HepG2 (cell line): ENCODE data around the gene PEX14. TPM values are rescaled to one million over a fixed set of nuclear protein-coding genes. Genes with fewer than 3 reads are reported as not detected.

Source experiments
- ATAC-seq: fragments of 200-7000 bp; cut with Tn5 transposase; 3 replicates; pipeline ENCODE4 v1.9.1; 2020; ENCODE audit warnings: mild to moderate bottlenecking, moderate library complexity
- BruUV-seq: library from RNA; stranded (reverse); fragments of 400-500 nt; replicated peaks from 2 replicates; lab custom pipeline; 2021; lab: Mats Ljungman, UMichigan
- CTCF ChIA-PET: fragments of 300-600 bp; formaldehyde crosslinking; extraction: SDS; loops from one replicate; lab custom pipeline; 2021; ENCODE audit warnings: low total read pairs, inconsistent platforms, low intra/inter-chr PET ratio; lab: Yijun Ruan, JAX
- POLR2A ChIA-PET: fragments of 350-600 bp; sonication (Branson Sonifier 250); formaldehyde crosslinking; loops from one replicate; lab custom pipeline; 2020; ENCODE audit warnings: antibody characterized with exemption, inconsistent platforms; lab: Yijun Ruan, JAX
- DNase-seq: peaks from one replicate; pipeline ENCODE4 v3.0.0-alpha.2; 2015; ENCODE audit warnings: low spot score
- FAIRE-seq: peaks from 3 replicates; lab custom pipeline; 2011; peaks lifted over from hg19 to GRCh38; lab: Jason Lieb, UNC
- H2AFZ ChIP-seq: one replicate; pipeline ENCODE4 v1.6.1; 2011; ENCODE audit warnings: low read length, inconsistent platforms
- H3K27ac ChIP-seq: fragments of 300-600 bp; 3 replicates; pipeline ENCODE4 v1.8.0; 2011; ENCODE audit warnings: mixed run types, mild to moderate bottlenecking, mixed read lengths, low read length, inconsistent platforms; ENCODE audit not compliant: insufficient read depth; ENCODE audit errors: extremely low read length
- H3K27me3 ChIP-seq, 2 experiments: fragments of 200-600 bp in 1 of 2; 2 replicates in 1 of 2; 3 replicates in 1 of 2; pipeline versions ENCODE4 v1.6.0 to v1.8.0; 2011; ENCODE audit warnings: low read length in 2 of 2, mild to moderate bottlenecking in 2 of 2, moderate library complexity in 2 of 2, inconsistent platforms in 1 of 2; ENCODE audit not compliant: insufficient read depth in 2 of 2, control insufficient read depth in 1 of 2
- H3K36me3 ChIP-seq, 2 experiments: fragments of 200-600 bp in 1 of 2; replicated peaks in 1 of 2; 2 replicates in 1 of 2; 3 replicates in 1 of 2; pipeline versions ENCODE4 v1.5.1 to v1.8.0; 2011; ENCODE audit warnings: low read length in 2 of 2, inconsistent platforms in 1 of 2; ENCODE audit not compliant: insufficient read depth in 2 of 2, control insufficient read depth in 1 of 2
- H3K4me1 ChIP-seq: 2 replicates; pipeline ENCODE4 v1.5.1; 2012; ENCODE audit warnings: low read length, inconsistent platforms; ENCODE audit not compliant: insufficient read depth
- H3K4me2 ChIP-seq: 2 replicates; pipeline ENCODE4 v1.6.0; 2011; ENCODE audit warnings: low read depth, low read length, inconsistent platforms
- H3K4me3 ChIP-seq, 3 experiments: fragments of 200-600 bp in 1 of 3; sonication (generic), shearing (Covaris generic) in 1 of 3; replicated peaks in 1 of 3; 2 replicates each; pipeline ENCODE4 v1.5.1; 2011 to 2016; ENCODE audit warnings: low read length in 3 of 3, inconsistent platforms in 2 of 3, low read depth in 2 of 3, mild to moderate bottlenecking in 2 of 3, control low read depth in 1 of 3, mixed read lengths in 1 of 3; ENCODE audit not compliant: insufficient read depth in 1 of 3
- H3K79me2 ChIP-seq: one replicate; pipeline ENCODE4 v1.6.1; 2011; ENCODE audit warnings: low read length, inconsistent platforms; ENCODE audit not compliant: insufficient read depth
- H3K9ac ChIP-seq: 2 replicates; pipeline ENCODE4 v1.6.0; 2011; ENCODE audit warnings: mild to moderate bottlenecking, low read depth, low read length, inconsistent platforms; ENCODE audit not compliant: insufficient read depth
- H3K9me3 ChIP-seq: 2 replicates; pipeline ENCODE4 v1.5.1; 2012; ENCODE audit warnings: mild to moderate bottlenecking, low read length
- H4K20me1 ChIP-seq: 2 replicates; pipeline ENCODE4 v1.6.0; 2011; ENCODE audit warnings: inconsistent platforms, mild to moderate bottlenecking, low read length, moderate library complexity; ENCODE audit not compliant: insufficient read depth
- DR1 ChIP-seq: sonication (generic); formaldehyde crosslinking; IDR thresholded peaks from 2 replicates; pipeline ENCODE4 v1.8.0; 2021; ENCODE audit warnings: mild to moderate bottlenecking, missing genetic modification reagents, inconsistent platforms
- HMG20A ChIP-seq: IDR thresholded peaks from 2 replicates; pipeline ENCODE4 v1.6.1; 2016; ENCODE audit warnings: borderline replicate concordance
- HMGXB4 ChIP-seq, 2 experiments: sonication (generic) in 1 of 2; formaldehyde crosslinking in 1 of 2; IDR thresholded peaks; 2 replicates each; pipeline versions ENCODE4 v1.4.0 to v1.6.1; 2018 to 2020; ENCODE audit warnings: missing genetic modification reagents in 2 of 2, borderline replicate concordance in 1 of 2, low read depth in 1 of 2, mild to moderate bottlenecking in 1 of 2, missing biosample characterization in 1 of 2
- KLF6 ChIP-seq: IDR thresholded peaks from 2 replicates; pipeline ENCODE4 v1.8.0; 2016; ENCODE audit warnings: missing biosample characterization, missing genetic modification reagents
- MXD3 ChIP-seq: IDR thresholded peaks from 2 replicates; pipeline ENCODE4 v1.6.1; 2016; ENCODE audit warnings: mild to moderate bottlenecking, missing biosample characterization, missing genetic modification reagents
- NFKB2 ChIP-seq: sonication (generic); formaldehyde crosslinking; IDR thresholded peaks from 2 replicates; pipeline ENCODE4 v1.4.0; 2020; ENCODE audit warnings: missing genetic modification reagents, borderline replicate concordance
- NRL ChIP-seq: sonication (generic); formaldehyde crosslinking; IDR thresholded peaks from 2 replicates; pipeline ENCODE4 v1.5.0; 2020; ENCODE audit warnings: missing genetic modification reagents, mild to moderate bottlenecking, moderate library complexity, borderline replicate concordance
- THYN1 ChIP-seq: sonication (generic); formaldehyde crosslinking; IDR thresholded peaks from 2 replicates; pipeline ENCODE4 v1.8.1; 2023; ENCODE audit warnings: low read depth, mild to moderate bottlenecking, moderate library complexity, missing genetic modification reagents, borderline replicate concordance
- ZNF18 ChIP-seq: sonication (generic); formaldehyde crosslinking; IDR thresholded peaks from 2 replicates; pipeline ENCODE4 v1.8.0; 2022; ENCODE audit warnings: mild to moderate bottlenecking, missing genetic modification reagents; ENCODE audit not compliant: insufficient replicate concordance
- ZNF646 ChIP-seq: sonication (generic); formaldehyde crosslinking; IDR thresholded peaks from 2 replicates; pipeline ENCODE4 v1.9.0; 2021; ENCODE audit warnings: mild to moderate bottlenecking, missing genetic modification reagents
- ZSCAN29 ChIP-seq: sonication (generic); formaldehyde crosslinking; conservative IDR thresholded peaks from 2 replicates; pipeline ENCODE4 v1.4.0; 2020; ENCODE audit warnings: mild to moderate bottlenecking, missing genetic modification reagents
- WGBS: methylation state at CpG from one replicate; pipeline ENCODE4 v1.1.6; 2017; ENCODE audit warnings: low lambda C conversion rate; 5-methylcytosine and 5-hydroxymethylcytosine counted together
- in situ Hi-C: cut with HindIII; loops from 2 replicates; pipeline ENCODE4 v1.10.0; 2017; ENCODE audit warnings: low pct_unique_long_range_greater_than_20kb; ENCODE audit not compliant: extremely low pct_ligation_motif_present
- intact Hi-C: fragments of 100-400 bp; cut with micrococcal nuclease; formaldehyde crosslinking; loops from one replicate; pipeline ENCODE4 v1.10.0; 2022; ENCODE audit not compliant: unreplicated experiment
- polyA plus RNA-seq, 8 experiments: library from polyadenylated mRNA; depleted of rRNA in 3 of 8; stranded (reverse) in 7 of 8; unstranded in 1 of 8; fragments of >200 nt; fragmentation: Illumina TruSeq in 4 of 8; extraction: Trizol in 4 of 8; gene quantifications; 2 replicates each; pipeline versions ENCODE4 v1.2.1 to v1.2.3, GENCODE V29; 2011 to 2016; ENCODE audit warnings: low read depth in 4 of 8, missing spikeins in 1 of 8, mixed read lengths in 1 of 8; ENCODE audit not compliant: insufficient read depth in 1 of 8
- total RNA-seq, 5 experiments: library from RNA; depleted of rRNA; stranded (reverse); fragments of >200 nt; fragmentation: Illumina TruSeq; extraction: Trizol; gene quantifications; 2 replicates each; pipeline ENCODE4 v1.2.3, GENCODE V29; 2016; ENCODE audit warnings: low read depth in 1 of 5

PEX14 gene
- total and polyA plus RNA-seq, 2 of the 13 experiments (the other 11 are each of a cell fraction or from before 2014, with no cell fraction given), result 6.5 to 9.9 TPM

- TF ChIP-seq ZNF646 (CRISPR knock-in tag), result no peak
Observed at GRCh38 chr1:10615932-10616671, 141.4 kb downstream of the PEX14 start (continued).

- in situ Hi-C loops, result no loop called here
- Histone ChIP-seq H3K4me2 (no peak overlapping the region), H3K79me2 (no peaks in the 10 kb centered on the region), H2AFZ (no peak overlapping the region), H3K27me3 (no peaks in the 10 kb centered on the region), H3K9me3 (no peaks in the 10 kb centered on the region), H3K4me1 (no peaks in the 10 kb centered on the region), H3K9ac (no peak overlapping the region), H3K27ac (no peak overlapping the region), H3K36me3 (0 out of 5 replicates have a peak, but pooled peaks cover 0 to 1% of the 10 kb centered on the region in 2 experiments), H4K20me1 (no peaks in the 10 kb centered on the region), H3K4me3 (no peak overlapping the region)
- ChIA-PET POLR2A (no interaction called here), CTCF (no interaction called here)
- DNase-seq (no peak), ATAC-seq (no peak), FAIRE-seq (no peak)
- intact Hi-C loops, result no loop called here
- no TSS peak for BruUV-seq
- WGBS, result 97% methylated on average over 15 of the region's 15 CpGs
- TF ChIP-seq ZNF18 (CRISPR knock-in tag) (no peak), NRL (CRISPR knock-in tag) (no peak), ZSCAN29 (CRISPR knock-in tag) (no peak), NFKB2 (no peak), DR1 (CRISPR knock-in tag) (no peak), KLF6 (CRISPR knock-in tag) (no peak), HMGXB4 (CRISPR knock-in tag; IDR thresholded peaks at IDR 0.05; ENCODE audit: borderline replicate concordance in 1 of 2, low read depth in 1 of 2) (no peak), HMG20A (CRISPR knock-in tag) (no peak), THYN1 (no peak), MXD3 (CRISPR knock-in tag) (no peak)
Observed at GRCh38 chr1:10616696-10617095, 141.9 kb downstream of the PEX14 start.
